ENCODE results near the gene POLR2F.

Gene POLR2F

GRCh38 chr22:37953437-37954179 is at the start of gene POLR2F, which contains the start of gene C22orf23:
POLR2F (plus strand) TSS chr22:37953699; CDS start chr22:37953788, 89 bp downstream.
C22orf23 (minus strand) TSS chr22:37953601; CDS start chr22:37953149, 452 bp downstream.
- peak; percentile 96 for DNase-seq (ENCODE audit: low spot score)

- DNase-seq (ENCODE audit: low spot score): no peak
These were observed 48.6 kb upstream of the POLR2F start for GRCh38 chr22:37904572-37905533.

GRCh38 chr22:37905534-37906363 is 47.8 kb upstream of the POLR2F start, which contains the start of gene MICALL1:
MICALL1 (plus strand) TSS chr22:37906297; CDS start chr22:37906423, 126 bp downstream.
- peak; percentile 80 for DNase-seq (ENCODE audit: low spot score)

- no peak for DNase-seq (ENCODE audit: low spot score)
These were observed 47.0 kb upstream of the POLR2F start for GRCh38 chr22:37906364-37907008.

- no peak for DNase-seq (ENCODE audit: low spot score)
These were observed 46.2 kb upstream of the POLR2F start for GRCh38 chr22:37907036-37907954.

- DNase-seq (ENCODE audit: low spot score): no peak
These were observed 43.7 kb upstream of the POLR2F start for GRCh38 chr22:37909766-37910165.

- DNase-seq (ENCODE audit: low spot score): no peak
These were observed 42.4 kb upstream of the POLR2F start for GRCh38 chr22:37910890-37911672.

GRCh38 chr22:37911697-37912096 is 41.8 kb upstream of the POLR2F start:
- no peak for DNase-seq (ENCODE audit: low spot score)

- no peak for DNase-seq (ENCODE audit: low spot score)
These were observed 41.3 kb upstream of the POLR2F start for GRCh38 chr22:37912171-37912570.

- no peak for DNase-seq (ENCODE audit: low spot score)
These were observed 40.2 kb upstream of the POLR2F start for GRCh38 chr22:37913233-37913721.

- DNase-seq (ENCODE audit: low spot score): no peak
These were observed 37.2 kb upstream of the POLR2F start for GRCh38 chr22:37916311-37916710.

GRCh38 chr22:37917874-37918548 is 35.5 kb upstream of the POLR2F start:
- no peak for DNase-seq (ENCODE audit: low spot score)

- no peak for DNase-seq (ENCODE audit: low spot score)
These were observed 34.8 kb upstream of the POLR2F start for GRCh38 chr22:37918580-37919270.

- no peak for DNase-seq (ENCODE audit: low spot score)
These were observed 33.4 kb upstream of the POLR2F start for GRCh38 chr22:37920126-37920525.

- no peak for DNase-seq (ENCODE audit: low spot score)
These were observed 31.3 kb upstream of the POLR2F start for GRCh38 chr22:37922191-37922590.

GRCh38 chr22:37923927-37924326 is 29.6 kb upstream of the POLR2F start:
- no peak for DNase-seq (ENCODE audit: low spot score)

GRCh38 chr22:37924386-37925065 is 29.0 kb upstream of the POLR2F start:
- DNase-seq (ENCODE audit: low spot score): no peak

Measured in HuH-7.5 (cell line).